Calu3 (cell line): ENCODE results near the gene MRPS35. TPM values are rescaled to one million over a fixed set of nuclear protein-coding genes. Genes with fewer than 3 reads are reported as not detected.

ENCODE experiments used
- BruUV-seq: library from RNA; stranded (reverse); fragments of 400-500 nt; replicated peaks from 2 replicates; lab custom pipeline; 2021; lab: Mats Ljungman, UMichigan
- CTCF ChIA-PET: fragments of 300-600 bp; sonication (Branson Sonifier 250); formaldehyde crosslinking; loops from one replicate; lab custom pipeline; 2022; ENCODE audit warnings: antibody characterized with exemption; lab: Charles Lee
- DNase-seq: peaks from one replicate; pipeline ENCODE4 v3.0.0; 2022
- H3K27ac Mint-ChIP-seq: one replicate; pipeline ENCODE4 v1.8.0; 2022; ENCODE audit warnings: mixed read lengths; ENCODE audit not compliant: unreplicated experiment
- H3K27me3 Mint-ChIP-seq: one replicate; pipeline ENCODE4 v1.8.0; 2022; ENCODE audit warnings: mixed read lengths; ENCODE audit not compliant: unreplicated experiment
- H3K36me3 Mint-ChIP-seq: one replicate; pipeline ENCODE4 v1.8.0; 2022; ENCODE audit warnings: mild to moderate bottlenecking, moderate library complexity, mixed read lengths; ENCODE audit not compliant: insufficient read depth, unreplicated experiment
- H3K4me1 Mint-ChIP-seq: one replicate; pipeline ENCODE4 v1.8.0; 2022; ENCODE audit warnings: mild to moderate bottlenecking, low read depth, mixed read lengths; ENCODE audit not compliant: unreplicated experiment
- H3K4me3 Mint-ChIP-seq: one replicate; pipeline ENCODE4 v1.8.0; 2022; ENCODE audit warnings: mild to moderate bottlenecking, low read depth, moderate library complexity, mixed read lengths; ENCODE audit not compliant: unreplicated experiment
- H3K9me3 Mint-ChIP-seq: one replicate; pipeline ENCODE4 v1.8.0; 2022; ENCODE audit warnings: low read depth, mixed read lengths; ENCODE audit not compliant: unreplicated experiment
- intact Hi-C: fragments of 100-400 bp; cut with micrococcal nuclease; formaldehyde crosslinking; loops from one replicate; pipeline ENCODE4 v1.10.0; 2022; ENCODE audit not compliant: unreplicated experiment
- total RNA-seq: library from RNA; stranded (reverse); gene quantifications from 2 replicates; pipeline ENCODE4 v1.2.3, GENCODE V29; 2022
- TF ChIP-seq, protein P1 (sequence below): fragments of 200-600 bp; IDR thresholded peaks from one replicate; pipeline ENCODE4 v1.8.0; 2022; ENCODE audit warnings: antibody characterized with exemption; ENCODE audit not compliant: unreplicated experiment

Gene MRPS35
- total RNA-seq, 1 experiment from 2014 or later, result 70.5 TPM

DNA sequence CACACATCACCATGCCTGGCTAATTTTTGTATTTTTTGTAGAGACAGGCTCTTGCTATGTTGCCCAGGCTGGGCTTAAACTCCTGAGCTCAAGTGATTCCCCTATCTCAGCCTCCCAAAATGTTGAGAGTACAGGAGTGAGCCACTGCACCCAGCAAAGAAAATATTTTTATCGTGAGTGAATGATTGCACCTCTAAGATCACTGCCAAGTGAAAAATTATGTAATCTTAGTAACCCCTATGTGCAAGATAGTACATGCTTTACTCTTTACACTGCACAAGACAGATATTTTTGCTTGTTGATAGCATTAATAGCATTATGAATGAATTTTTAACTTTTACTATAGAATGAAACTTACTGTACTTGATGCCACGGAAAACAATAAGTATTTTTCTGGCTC, 3.4 kb upstream of the MRPS35 start:
- no peak for DNase-seq
- intact Hi-C loops, result no loop called here
- Mint-ChIP-seq H3K36me3 (peaks cover 24% of the 10 kb centered on the region), H3K9me3 (no peaks in the 10 kb centered on the region), H3K4me3 (no peak overlapping the region), H3K4me1 (peaks cover 14% of the 10 kb centered on the region), H3K27me3 (no peaks in the 10 kb centered on the region), H3K27ac (no peak overlapping the region)
- CTCF ChIA-PET, result no interaction called here
- BruUV-seq, result no TSS peak
- TF ChIP-seq, protein P1, sequence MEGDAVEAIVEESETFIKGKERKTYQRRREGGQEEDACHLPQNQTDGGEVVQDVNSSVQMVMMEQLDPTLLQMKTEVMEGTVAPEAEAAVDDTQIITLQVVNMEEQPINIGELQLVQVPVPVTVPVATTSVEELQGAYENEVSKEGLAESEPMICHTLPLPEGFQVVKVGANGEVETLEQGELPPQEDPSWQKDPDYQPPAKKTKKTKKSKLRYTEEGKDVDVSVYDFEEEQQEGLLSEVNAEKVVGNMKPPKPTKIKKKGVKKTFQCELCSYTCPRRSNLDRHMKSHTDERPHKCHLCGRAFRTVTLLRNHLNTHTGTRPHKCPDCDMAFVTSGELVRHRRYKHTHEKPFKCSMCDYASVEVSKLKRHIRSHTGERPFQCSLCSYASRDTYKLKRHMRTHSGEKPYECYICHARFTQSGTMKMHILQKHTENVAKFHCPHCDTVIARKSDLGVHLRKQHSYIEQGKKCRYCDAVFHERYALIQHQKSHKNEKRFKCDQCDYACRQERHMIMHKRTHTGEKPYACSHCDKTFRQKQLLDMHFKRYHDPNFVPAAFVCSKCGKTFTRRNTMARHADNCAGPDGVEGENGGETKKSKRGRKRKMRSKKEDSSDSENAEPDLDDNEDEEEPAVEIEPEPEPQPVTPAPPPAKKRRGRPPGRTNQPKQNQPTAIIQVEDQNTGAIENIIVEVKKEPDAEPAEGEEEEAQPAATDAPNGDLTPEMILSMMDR, result no peak

DNA sequence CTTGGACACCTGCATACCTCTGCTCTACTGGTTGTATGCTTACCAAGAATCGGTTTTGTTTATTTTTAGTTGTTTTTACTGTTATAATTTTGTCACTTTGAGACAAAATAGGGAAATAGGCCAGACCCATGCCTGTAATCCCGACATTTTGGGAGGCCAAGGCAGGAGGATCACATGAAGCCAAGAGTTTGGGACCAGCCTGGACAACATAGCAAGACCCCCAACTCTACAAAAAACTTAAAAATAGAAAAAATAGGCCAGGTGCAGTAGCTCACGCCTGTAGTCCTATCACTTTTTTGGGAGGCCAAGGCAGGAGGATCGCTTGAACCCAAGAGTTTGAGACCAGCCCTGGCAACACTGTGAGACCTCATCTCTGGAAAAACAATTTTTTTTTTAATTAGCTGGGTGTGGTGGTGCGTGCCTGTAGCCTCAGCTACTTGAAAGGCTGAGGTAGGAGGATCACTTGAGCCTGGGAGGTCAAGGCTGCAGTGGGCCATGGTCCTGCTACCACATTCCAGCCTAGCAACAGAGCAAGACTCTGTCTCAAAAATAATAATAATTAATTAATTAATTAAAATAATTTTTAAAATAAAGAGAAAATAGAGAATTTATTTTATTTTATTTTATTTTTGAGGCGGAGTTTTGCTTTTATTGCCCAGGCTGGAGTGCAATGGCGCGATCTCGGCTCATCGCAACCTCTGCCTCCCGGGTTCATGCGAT, 1.3 kb upstream of the MRPS35 start:
- Mint-ChIP-seq H3K4me3 (peak overlapping the region; percentile 99), H3K36me3 (peaks cover 24% of the 10 kb centered on the region), H3K4me1 (peaks cover 14% of the 10 kb centered on the region), H3K27ac (peak overlapping the region; percentile 94), H3K27me3 (no peaks in the 10 kb centered on the region), H3K9me3 (no peaks in the 10 kb centered on the region)
- no TSS peak for BruUV-seq
- CTCF ChIA-PET, result interaction anchor here (0.6 kb wide), 1 partner anchor 361 kb away, joined by 3 read pairs; no protein-coding TSS in a partner anchor
- TF ChIP-seq, protein P1, result no peak
- intact Hi-C loops, result no loop called here
- DNase-seq, result no peak

DNA sequence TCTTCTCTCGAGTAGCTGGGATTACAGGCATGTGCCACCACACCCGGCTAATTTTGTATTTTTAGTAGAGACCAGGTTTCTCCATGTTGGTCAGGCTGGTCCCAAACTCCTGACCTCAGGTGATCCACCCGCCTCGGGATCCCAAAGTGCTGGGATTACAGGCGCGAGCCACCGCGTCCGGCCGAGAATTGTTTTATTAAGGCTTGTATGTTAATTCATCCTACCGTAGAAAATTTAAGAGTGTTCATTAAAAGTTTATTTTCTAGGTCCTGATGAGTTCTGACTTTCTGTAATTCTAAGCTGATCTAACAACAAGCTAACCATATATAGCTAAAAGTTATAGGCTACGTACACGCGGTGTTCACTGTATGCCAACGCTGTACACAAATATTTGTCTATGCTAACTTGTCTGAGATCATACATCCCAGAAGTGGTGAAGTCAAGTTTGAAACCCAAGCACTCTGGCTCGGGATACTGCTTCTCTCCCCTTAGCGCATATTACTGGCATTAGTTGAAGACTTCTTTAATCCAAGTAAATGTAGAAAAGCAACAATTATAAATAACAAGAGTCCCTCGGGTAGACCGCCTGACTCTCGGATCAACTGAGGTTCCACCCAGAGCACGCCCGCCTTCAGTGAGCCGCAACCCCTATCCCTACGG, 570 bp upstream of the MRPS35 start:
- Mint-ChIP-seq H3K36me3 (peaks cover 24% of the 10 kb centered on the region), H3K4me3 (peak overlapping the region; percentile 99), H3K9me3 (no peaks in the 10 kb centered on the region), H3K27ac (peak overlapping the region; percentile 94), H3K27me3 (no peaks in the 10 kb centered on the region), H3K4me1 (peaks cover 15% of the 10 kb centered on the region)
- intact Hi-C loops, result no loop called here
- DNase-seq, result peak; percentile 6
- BruUV-seq, result no TSS peak
- CTCF ChIA-PET, result interaction anchor here (0.6 kb wide), 2 partner anchors 128 to 360 kb away, joined by 3 to 6 read pairs; no protein-coding TSS in a partner anchor
- TF ChIP-seq, protein P1, result no peak

DNA sequence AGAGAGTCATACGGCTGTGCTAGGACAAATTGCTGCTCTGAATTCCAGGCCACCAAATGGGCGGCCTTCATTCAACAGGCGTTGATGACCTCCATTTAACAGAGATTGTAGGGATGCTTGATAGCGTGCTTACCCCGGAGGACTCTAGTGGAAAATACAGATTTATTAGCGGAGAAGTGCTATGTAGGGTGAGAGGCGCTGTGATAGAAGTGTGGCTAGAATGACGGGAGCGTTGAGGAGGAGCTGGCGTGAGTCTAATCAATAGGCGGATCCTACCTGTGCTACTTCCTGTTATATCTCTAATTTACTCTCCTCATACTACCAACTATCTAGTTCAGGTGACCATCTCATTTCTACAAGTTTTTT, 668 bp downstream of the MRPS35 start:
- Mint-ChIP-seq H3K4me1 (peaks cover 26% of the 10 kb centered on the region), H3K27me3 (no peaks in the 10 kb centered on the region), H3K36me3 (peaks cover 24% of the 10 kb centered on the region), H3K9me3 (no peaks in the 10 kb centered on the region), H3K4me3 (peak overlapping the region; percentile 99), H3K27ac (peak overlapping the region; percentile 94)
- no TSS peak for BruUV-seq
- CTCF ChIA-PET, result interaction anchor here (0.6 kb wide), 1 partner anchor 16 kb away, joined by 4 read pairs; no protein-coding TSS in a partner anchor
- peak; percentile 5 for DNase-seq
- intact Hi-C loops, result no loop called here
- TF ChIP-seq, protein P1, result no peak
